GM19468 (cell line): ENCODE results near the gene C1QTNF1.

Source experiments
- ATAC-seq: cut with Tn5 transposase; IDR thresholded peaks from one replicate; pipeline ENCODE4 v1.9.1; 2021; ENCODE audit warnings: mild to moderate bottlenecking, moderate library complexity, moderate number of reproducible peaks; ENCODE audit not compliant: unreplicated experiment; ENCODE audit errors: extremely low read depth

The C1QTNF1 gene

DNA sequence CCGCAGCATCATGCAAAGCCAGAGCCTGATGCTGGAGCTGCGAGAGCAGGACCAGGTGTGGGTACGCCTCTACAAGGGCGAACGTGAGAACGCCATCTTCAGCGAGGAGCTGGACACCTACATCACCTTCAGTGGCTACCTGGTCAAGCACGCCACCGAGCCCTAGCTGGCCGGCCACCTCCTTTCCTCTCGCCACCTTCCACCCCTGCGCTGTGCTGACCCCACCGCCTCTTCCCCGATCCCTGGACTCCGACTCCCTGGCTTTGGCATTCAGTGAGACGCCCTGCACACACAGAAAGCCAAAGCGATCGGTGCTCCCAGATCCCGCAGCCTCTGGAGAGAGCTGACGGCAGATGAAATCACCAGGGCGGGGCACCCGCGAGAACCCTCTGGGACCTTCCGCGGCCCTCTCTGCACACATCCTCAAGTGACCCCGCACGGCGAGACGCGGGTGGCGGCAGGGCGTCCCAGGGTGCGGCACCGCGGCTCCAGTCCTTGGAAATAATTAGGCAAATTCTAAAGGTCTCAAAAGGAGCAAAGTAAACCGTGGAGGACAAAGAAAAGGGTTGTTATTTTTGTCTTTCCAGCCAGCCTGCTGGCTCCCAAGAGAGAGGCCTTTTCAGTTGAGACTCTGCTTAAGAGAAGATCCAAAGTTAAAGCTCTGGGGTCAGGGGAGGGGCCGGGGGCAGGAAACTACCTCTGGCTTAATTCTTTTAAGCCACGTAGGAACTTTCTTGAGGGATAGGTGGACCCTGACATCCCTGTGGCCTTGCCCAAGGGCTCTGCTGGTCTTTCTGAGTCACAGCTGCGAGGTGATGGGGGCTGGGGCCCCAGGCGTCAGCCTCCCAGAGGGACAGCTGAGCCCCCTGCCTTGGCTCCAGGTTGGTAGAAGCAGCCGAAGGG, 24.2 kb downstream of the C1QTNF1 start:
- no peak for ATAC-seq

DNA sequence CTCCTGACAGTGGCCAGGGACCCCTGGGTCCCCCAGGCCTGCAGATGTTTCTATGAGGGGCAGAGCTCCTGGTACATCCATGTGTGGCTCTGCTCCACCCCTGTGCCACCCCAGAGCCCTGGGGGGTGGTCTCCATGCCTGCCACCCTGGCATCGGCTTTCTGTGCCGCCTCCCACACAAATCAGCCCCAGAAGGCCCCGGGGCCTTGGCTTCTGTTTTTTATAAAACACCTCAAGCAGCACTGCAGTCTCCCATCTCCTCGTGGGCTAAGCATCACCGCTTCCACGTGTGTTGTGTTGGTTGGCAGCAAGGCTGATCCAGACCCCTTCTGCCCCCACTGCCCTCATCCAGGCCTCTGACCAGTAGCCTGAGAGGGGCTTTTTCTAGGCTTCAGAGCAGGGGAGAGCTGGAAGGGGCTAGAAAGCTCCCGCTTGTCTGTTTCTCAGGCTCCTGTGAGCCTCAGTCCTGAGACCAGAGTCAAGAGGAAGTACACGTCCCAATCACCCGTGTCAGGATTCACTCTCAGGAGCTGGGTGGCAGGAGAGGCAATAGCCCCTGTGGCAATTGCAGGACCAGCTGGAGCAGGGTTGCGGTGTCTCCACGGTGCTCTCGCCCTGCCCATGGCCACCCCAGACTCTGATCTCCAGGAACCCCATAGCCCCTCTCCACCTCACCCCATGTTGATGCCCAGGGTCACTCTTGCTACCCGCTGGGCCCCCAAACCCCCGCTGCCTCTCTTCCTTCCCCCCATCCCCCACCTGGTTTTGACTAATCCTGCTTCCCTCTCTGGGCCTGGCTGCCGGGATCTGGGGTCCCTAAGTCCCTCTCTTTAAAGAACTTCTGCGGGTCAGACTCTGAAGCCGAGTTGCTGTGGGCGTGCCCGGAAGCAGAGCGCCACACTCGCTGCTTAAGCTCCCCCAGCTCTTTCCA, 25.1 kb downstream of the C1QTNF1 start:
- ATAC-seq = no peak

DNA sequence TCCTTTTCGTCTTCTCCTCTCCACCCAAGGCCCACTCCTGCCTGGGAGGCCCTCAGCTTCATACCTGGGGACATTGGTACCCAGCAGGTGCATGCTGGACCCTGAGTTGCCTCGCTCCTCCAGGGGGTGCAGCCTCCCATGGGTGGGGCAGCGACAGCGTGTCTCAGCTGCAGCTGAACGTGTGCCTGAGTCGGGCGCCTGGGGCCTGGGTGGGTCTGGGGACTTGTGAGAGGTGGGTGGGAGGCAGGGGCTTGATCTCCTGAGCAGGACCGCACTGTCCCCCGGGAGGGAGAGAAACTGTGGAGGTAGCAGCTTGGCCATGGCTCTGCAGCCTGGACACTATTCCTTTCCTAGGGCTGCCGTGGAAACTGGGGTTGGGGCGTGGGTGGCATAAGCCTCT, 25.9 kb downstream of the C1QTNF1 start:
- ATAC-seq = no peak

DNA sequence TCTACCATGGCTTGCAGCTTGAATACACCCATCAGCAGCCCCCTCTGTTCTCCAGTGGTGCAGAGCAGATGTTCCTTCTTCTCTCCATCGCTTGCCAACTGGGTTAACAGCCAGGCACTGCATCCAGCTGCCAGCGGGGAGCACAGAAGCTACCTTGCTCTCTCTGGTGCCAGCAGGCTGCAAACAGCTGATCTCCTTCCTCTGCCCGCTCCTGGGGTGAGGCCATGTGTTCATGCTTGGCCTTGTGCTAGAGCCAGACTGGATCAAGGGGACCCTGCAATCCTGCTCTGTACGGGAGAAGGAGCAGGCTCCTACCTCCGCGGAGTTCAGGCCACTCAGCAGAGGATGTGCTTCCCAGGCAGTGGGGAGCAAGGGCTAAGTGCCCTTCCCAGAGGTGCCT, 26.6 kb downstream of the C1QTNF1 start:
- no peak for ATAC-seq

DNA sequence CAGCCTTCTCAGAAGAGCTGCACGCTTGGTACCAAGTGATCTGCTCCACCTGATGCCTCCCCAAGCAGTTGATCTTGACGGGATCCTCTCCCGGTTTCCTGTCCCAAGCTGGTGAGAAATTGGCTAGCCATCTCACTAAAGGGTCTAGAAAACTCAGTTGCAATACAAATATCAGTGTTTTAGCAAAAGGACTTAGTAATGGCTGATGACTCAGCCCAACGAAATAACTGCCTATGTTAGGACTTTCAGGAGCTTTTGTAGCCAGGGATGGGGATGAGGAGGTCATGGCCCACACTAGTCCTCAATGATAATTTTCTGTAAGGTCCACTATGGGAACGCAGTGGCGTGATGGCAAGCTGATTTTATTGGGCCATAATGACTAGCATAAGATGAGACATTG, 27.3 kb downstream of the C1QTNF1 start:
- no peak for ATAC-seq

DNA sequence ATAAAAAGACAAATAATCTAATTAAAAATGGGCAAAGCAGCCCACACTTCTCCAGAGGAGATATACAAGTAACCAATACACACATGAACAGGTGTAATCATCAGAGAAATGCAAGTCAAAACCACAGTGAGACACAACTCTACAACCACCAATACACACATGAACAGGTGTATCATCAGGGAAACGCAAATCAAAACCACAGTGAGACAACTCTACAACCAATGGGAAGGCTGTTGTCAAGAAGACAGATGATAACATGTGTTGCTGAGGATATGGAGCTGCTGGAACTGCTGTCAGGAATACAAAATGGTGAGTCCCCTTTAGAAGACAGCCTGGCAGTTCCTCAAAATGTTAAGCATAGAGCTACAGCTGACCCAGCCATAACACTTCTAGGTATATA, 28.2 kb downstream of the C1QTNF1 start:
- ATAC-seq = no peak

DNA sequence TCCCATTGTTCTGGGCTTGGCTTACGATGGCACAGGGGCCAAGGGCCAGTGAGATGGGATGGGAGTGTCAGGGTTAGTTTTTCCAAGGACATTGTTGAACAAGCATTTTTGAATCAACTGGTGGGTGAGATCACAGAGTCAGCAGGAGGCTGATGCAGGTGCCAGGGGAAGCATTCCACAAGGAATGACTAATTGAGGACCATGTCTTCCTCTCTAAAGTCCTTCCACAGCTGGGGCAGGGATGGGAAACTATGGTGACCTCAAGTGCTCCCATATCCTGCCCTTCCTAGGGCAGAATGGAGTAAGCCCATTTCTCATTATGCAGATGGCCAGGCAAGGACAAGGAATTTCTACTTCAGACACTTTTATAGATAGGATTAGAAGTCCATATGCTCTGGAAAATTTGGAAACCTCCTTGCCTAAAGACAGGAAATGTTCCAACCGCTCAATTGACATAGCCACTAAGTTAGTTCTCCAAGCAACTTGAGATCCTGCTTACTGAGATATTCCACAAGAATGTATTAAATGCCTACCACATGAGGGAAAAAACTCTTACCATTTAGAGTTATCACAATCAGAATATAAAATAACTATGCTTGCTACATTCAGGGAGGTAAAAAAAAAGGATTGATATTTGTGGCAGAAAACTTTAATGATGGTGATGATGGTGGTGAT, 29.4 kb downstream of the C1QTNF1 start:
- no peak for ATAC-seq

DNA sequence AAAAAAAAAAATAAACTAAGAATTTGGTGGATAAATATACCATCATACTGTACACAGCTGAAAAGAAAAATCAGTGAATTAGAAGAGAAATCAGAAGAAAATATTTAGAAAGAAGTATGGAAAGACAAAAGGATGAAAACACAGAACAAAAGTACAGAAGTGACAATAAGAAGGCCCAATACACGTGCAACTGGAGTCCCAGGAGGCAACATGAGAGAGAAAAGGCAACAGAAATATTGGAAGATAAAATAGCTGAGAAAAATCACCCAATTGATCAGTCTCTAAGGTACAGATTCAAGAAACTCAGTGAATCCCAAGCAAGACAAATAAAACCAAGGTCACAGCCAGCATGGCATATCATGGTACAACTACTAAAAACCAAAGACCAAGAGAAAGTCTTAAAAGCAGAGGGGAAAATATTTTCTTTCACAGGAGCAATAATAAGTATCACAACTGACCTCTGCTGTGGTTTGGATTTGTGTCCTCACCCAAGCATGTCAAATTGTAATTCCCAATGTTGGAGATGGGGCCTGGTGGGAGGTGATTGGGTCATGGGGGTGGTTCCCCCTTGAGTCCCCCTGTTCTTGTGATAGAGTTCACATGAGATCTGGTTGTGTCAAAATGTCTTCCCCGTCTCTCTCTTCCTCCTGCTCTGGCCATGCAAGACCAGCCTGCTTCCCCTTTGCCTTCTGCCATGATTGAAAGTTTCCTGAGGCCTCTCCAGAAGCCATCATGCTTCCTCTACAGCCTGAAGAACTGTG, 30.4 kb downstream of the C1QTNF1 start:
- ATAC-seq = no peak

DNA sequence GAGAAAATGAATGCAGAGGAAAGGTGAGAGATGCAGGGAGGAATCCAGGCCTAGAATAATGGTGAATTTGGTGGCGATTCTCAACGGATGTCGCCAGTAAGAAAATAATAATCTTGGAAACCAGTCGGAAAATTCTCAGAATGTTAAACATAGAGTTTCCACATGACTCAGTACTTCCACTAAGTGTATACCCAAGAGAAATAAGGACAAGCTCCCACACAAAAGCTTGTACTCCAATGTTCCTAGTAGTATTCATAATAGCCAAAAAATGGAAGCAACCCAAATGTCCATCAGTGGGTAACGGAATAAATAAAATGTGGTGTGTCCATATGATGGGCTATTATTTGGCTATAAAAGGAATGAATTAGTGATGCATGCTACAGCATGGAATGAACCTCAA, 31.2 kb downstream of the C1QTNF1 start:
- ATAC-seq = no peak

DNA sequence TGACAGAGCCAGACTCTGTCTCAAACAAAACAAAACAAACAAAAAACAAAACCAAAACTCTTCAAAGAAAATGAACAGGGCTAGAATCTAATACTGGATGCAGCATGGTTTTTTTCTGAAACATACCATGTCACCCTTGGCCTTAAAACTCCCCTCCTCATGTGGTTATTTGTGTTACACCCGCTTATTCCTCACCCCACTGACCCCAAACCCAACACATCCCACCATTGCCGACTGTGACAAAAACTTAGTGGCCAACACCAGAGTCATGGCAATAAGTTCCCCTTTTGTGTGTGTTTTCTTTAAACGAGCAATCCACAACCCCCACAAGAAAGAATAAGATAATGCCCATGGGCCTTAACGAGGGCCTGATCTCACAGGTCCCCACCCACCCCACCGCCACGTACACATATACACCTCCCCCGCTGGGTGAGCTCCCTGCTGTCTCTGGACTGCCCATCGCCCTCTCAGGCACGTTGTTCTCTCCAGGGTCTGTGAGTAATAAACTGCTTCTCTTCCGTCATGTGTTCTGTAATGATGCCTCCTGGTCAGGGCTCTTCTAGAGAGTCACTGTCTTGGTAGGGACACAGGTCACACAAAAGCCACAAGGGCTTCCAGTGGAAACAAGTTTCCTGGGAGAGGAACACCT, 33.9 kb downstream of the C1QTNF1 start:
- no peak for ATAC-seq

DNA sequence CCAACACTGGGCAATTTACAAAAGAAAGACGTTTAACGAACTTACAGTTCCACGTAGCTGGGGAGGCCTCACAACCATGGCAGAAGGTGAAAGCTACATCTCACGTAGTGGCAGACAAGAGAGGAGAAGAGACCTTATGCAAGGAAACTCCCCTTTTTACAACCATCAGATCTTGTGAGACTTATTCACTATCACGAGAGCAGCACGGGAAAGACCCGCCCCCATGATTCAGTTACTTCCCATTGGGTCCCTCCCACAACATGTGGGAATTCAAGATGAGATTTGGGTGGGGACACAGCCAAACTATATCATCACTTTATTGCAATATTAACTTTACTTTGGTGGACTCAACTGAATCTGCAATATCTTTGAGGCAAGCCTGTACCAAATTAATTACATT, 38.7 kb downstream of the C1QTNF1 start:
- ATAC-seq = no peak

DNA sequence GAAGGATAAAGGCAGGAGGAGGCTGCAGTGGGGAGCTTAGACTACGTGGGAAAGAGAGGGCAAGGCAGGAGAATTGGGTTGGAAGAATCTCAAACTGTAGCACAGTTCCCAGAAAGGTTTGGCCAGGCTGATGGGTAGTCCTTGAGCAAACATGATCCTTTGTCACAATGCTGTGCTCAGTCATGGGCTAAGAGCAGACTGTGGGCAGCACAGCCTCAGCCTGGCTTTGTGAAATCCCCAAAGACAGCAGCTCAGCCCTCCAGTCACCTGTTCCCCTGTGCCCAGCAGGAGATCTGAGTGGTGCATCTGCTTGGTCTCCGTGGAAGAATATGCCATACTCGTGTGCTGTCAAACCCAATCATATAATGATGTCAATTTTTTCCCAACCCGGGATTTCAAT, 40.1 kb downstream of the C1QTNF1 start:
- no peak for ATAC-seq

DNA sequence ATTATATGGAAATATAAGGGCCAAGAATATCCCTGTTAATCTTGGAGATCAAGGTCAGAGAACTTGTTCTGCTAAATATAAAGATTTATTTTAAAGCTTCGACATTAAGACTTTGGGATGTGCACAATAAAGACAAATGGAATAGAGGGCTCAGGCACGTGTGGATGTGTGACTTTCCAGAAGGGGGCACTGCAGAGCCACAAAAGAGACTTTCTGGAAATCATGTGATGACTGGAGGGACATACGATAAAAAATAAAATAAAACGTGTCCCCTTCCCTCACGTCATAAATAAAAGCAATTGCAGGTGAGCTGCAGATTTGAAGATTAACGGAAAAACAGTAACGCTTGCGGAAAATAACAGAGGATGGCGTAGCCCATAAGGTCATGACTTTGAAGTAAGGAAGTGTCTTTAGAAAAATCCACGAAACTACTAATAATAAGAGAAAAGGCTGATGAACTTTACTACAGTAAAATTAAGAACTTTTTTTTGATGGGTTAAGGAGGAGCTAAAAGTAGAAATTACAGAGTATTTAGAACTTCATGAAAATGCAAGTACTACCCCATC, 41.2 kb downstream of the C1QTNF1 start:
- ATAC-seq = no peak

DNA sequence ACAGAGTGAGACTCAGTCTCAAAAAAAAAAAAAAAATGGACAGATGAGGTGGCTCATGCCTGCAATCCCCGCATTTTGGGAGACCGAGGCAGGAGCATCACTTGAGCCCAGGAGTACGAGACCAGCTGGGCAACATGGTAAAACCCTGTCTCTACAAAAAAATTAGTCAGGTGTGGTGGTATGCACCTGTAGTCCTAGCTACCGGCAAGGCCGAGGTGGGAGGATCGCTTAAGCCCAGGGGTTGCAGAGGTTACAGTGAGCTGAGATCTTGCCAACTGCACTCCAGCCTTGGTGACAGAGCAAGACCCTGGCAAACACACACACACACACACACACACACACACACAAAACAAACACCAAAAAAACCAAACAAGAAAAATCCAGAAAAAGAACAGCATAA, 43.0 kb downstream of the C1QTNF1 start:
- ATAC-seq = no peak

DNA sequence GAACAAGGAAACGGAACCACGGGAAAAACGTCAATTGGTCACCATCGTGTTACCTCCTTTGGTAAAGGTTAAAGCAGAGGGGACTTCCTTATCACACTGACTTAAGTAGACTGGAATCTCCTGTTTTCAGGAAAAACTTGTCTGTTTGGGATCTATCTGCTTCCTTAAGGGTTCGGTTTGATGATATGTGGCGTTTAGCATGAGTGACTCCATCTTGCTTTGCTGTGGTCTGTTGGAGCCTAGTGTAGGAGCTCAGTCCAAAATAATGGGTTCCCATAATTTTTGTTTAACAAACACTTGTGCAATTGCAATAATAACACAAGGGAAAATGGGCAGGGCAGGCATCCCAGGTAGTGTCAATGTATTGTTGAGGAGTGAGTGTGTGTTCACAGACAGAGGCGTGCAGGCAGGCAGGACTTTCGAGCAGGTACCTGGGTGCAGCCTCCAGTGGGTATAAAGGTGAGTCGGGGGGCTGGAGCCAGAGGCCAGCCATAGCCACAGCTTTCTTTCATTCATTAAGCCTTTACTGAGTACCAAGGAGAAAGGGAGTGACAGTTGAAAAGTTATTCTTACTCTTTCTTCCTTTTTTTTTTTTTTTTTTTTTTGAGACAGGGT, 46.4 kb downstream of the C1QTNF1 start:
- ATAC-seq = no peak

DNA sequence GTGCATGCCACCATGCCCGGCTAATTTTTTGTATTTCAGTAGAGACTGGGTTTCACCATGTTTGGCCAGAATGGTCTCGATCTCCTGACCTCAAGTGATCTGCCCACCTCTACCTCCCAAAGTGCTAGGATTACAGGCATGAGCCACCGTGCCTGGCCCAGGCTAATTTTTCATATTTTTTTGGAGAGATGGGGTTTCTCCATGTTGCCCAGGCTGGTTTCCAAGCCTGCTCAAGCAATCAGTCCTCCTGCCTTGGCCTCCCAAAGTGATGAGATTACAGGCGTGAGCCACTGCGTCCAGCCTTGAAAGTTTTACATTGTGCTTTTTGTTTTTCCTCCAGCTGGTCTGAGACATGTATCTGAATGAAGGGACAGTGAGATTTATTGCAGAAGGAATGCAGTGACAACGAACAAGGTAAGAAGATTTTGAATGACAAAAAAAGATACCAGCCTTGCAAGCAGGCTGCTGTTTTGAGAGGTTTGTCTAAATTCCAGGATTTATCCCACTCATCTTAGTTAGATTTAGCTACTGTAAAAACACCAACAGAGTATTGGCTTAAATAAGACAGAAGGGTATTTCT, 47.3 kb downstream of the C1QTNF1 start:
- ATAC-seq = no peak

DNA sequence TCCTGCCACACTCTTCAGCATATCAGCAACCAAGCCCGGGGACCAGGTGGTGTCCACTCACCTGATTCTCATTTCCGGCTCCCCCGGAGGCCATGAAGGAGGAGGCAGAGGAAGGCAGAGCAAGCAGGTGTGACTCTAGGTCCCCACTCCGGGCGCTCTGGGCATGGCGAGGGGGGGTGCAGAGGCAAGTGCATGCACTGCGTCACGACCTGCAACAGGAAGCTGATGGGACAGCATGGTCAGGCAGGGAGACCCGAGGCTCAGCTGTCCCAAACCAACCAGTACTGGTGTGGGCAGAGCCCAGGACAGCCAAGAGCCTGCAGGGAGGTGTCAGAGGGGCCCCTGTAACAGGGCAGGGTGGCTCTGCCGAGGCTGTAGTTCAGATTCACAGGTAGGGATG, 48.6 kb downstream of the C1QTNF1 start:
- ATAC-seq = no peak

DNA sequence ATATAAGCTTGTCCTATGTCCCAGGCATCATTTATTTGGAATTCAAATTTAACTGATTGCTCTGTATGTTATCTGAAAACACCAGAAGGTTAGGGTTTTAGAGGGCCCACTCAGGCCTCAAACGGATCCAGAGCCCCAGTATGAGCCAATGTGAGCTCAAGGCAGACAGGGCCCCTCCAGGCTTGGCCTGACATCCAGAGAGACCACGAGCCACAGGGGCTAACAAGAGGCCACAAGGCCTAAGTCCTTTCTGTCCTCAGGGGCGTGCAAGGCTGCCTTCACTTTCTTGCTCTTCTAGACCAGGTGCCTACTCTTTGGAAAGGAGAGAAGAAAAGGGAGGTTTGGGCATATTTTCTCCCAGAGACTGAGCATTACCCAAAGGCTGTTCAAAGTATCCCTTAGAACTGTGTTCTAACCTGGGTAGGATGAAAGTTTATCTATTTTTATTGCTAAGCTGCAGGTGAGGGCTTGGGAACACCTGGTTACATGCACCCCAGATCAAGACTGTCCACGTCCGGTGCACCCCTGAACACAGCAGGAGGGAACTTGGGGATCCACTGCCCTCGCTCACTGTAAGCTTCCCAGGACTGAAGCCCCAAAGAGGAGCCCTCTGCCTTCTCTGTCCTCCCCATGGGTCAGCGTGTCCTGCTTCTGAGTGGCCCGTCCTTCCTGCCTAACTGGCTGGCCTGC, 49.2 kb downstream of the C1QTNF1 start:
- ATAC-seq = no peak
